ENCODE data around the gene HOXB3.

GRCh38 chr17:48545539-48545938 lies 44.5 kb downstream of the HOXB3 start:
- no peak for TF ChIP-seq CHD2 (IDR thresholded peaks at IDR 0.05; ENCODE audit: low read length, partially characterized antibody)
- no peak for TF ChIP-seq CTCF (IDR thresholded peaks at IDR 0.05)
- no peak for TF ChIP-seq ZBTB33 (IDR thresholded peaks at IDR 0.05; ENCODE audit: borderline replicate concordance, low read depth)
- no peak for TF ChIP-seq EZH2phosphoT487 (IDR thresholded peaks at IDR 0.05; ENCODE audit: borderline replicate concordance, low read depth)
- no peak for TF ChIP-seq EP300 (IDR thresholded peaks at IDR 0.05; ENCODE audit: borderline replicate concordance in 1 of 2, low read depth in 1 of 2, low read length in 1 of 2)
- TF ChIP-seq POLR2AphosphoS5 (IDR thresholded peaks at IDR 0.05; ENCODE audit: low read depth, low read length), result no peak
- no peak for TF ChIP-seq YY1 (IDR thresholded peaks at IDR 0.05; ENCODE audit: low read depth)
- no peak for TF ChIP-seq NFIC (IDR thresholded peaks at IDR 0.05; ENCODE audit: borderline replicate concordance)
- no peak for TF ChIP-seq RFX5 (IDR thresholded peaks at IDR 0.05; ENCODE audit: low read length)
- no peak for TF ChIP-seq NRF1 (IDR thresholded peaks at IDR 0.05; ENCODE audit: low read depth, low read length)
- TF ChIP-seq MAX (IDR thresholded peaks at IDR 0.05; ENCODE audit: low read depth), result no peak
- TF ChIP-seq TAF1 (IDR thresholded peaks at IDR 0.05; ENCODE audit: borderline replicate concordance, low read depth, low read length), result no peak
